D721Med (cell line): ENCODE measurements around the gene AUTS2.
A peak's percentile ranks its signal among the peaks of the same experiment; 100 is the strongest.

Experiments
- DNase-seq: peaks from one replicate; pipeline ENCODE4 v3.0.0; 2011; ENCODE audit warnings: low spot score; ENCODE audit not compliant: insufficient read length
- FAIRE-seq: peaks from 2 replicates; lab custom pipeline; 2011; peaks lifted over from hg19 to GRCh38; lab: Jason Lieb, UNC
- CTCF ChIP-seq: IDR thresholded peaks from 2 replicates; pipeline ENCODE4 v1.5.1; 2012; ENCODE audit warnings: mild to moderate bottlenecking, control low read depth; ENCODE audit not compliant: insufficient read depth; ENCODE audit errors: missing control alignments

Gene AUTS2

GRCh38 chr7:70574970-70575799 is 976.9 kb downstream of the AUTS2 start:
- DNase-seq, result no peak
- no peak for TF ChIP-seq CTCF
- FAIRE-seq, result peak; percentile 35

- TF ChIP-seq CTCF, result no peak
- FAIRE-seq, result peak; percentile 16
- no peak for DNase-seq
Observed at GRCh38 chr7:70577078-70577477, 978.8 kb downstream of the AUTS2 start.

- no peak for FAIRE-seq
- TF ChIP-seq CTCF, result no peak
- DNase-seq, result no peak
Observed at GRCh38 chr7:70578131-70578530, 979.9 kb downstream of the AUTS2 start.

- TF ChIP-seq CTCF, result no peak
- no peak for DNase-seq
- FAIRE-seq, result no peak
Observed at GRCh38 chr7:70579397-70580097, 981.3 kb downstream of the AUTS2 start.

GRCh38 chr7:70580161-70580560 is 981.9 kb downstream of the AUTS2 start:
- FAIRE-seq, result no peak

More at GRCh38 chr7:70580161-70580560, 981.9 kb downstream of the AUTS2 start:
- no peak for TF ChIP-seq CTCF
- no peak for DNase-seq
